Heart right ventricle (tissue), 16 donors: ENCODE measurements around the gene DUSP16. TPM values are rescaled to one million over a fixed set of nuclear protein-coding genes. Genes with fewer than 3 reads are reported as not detected.
A peak's percentile ranks its signal among the peaks of the same experiment; 100 is the strongest.

Experiments used
- ATAC-seq, 8 donors: fragments of 200-7000 bp; cut with Tn5 transposase; one replicate each; pipeline ENCODE4 v1.9.1; 2020; ENCODE audit warnings: mild to moderate bottlenecking in 8 of 8, moderate library complexity in 8 of 8, moderate number of reproducible peaks in 1 of 8
- DNase-seq, 2 donors: peaks; one replicate each; pipeline ENCODE4 v3.0.0-alpha.2; 2020
- H3K27ac ChIP-seq, 10 donors: fragments of 200-600 bp; sonication (generic) in 2 of 10; one replicate each; pipeline versions ENCODE4 v1.5.0 to v1.8.0; 2020 to 2022; ENCODE audit warnings: mild to moderate bottlenecking in 3 of 10
- H3K27me3 ChIP-seq, 7 donors: fragments of 200-600 bp; one replicate each; pipeline ENCODE4 v1.8.0; 2021 to 2022; ENCODE audit warnings: mild to moderate bottlenecking in 2 of 7
- H3K36me3 ChIP-seq, 9 donors: fragments of 200-600 bp; sonication (generic) in 1 of 9; one replicate each; pipeline versions ENCODE4 v1.5.0 to v1.8.0; 2020 to 2022; ENCODE audit warnings: mild to moderate bottlenecking in 2 of 9
- H3K4me1 ChIP-seq, 9 donors: fragments of 200-600 bp; sonication (generic) in 1 of 9; one replicate each; pipeline versions ENCODE4 v1.5.0 to v1.8.0; 2020 to 2022; ENCODE audit warnings: mild to moderate bottlenecking in 4 of 9
- H3K4me3 ChIP-seq, 10 donors: fragments of 200-600 bp; sonication (generic) in 2 of 10; one replicate each; pipeline versions ENCODE4 v1.5.0 to v1.8.0; 2020 to 2022; ENCODE audit warnings: mild to moderate bottlenecking in 7 of 10, moderate library complexity in 2 of 10
- H3K9me3 ChIP-seq, 11 donors: fragments of 200-600 bp in 10 of 11; sonication (generic) in 2 of 11; one replicate each; pipeline versions ENCODE4 v1.5.0 to v1.8.0; 2013 to 2022; ENCODE audit warnings: mild to moderate bottlenecking in 2 of 11, control low read depth in 1 of 11, moderate library complexity in 1 of 11
- WGBS, 2 donors: extraction: QIAGEN DNeasy Blood & Tissue Kit; methylation state at CpG; one replicate each; pipeline ENCODE4 v1.1.7; 2013; ENCODE audit warnings: inconsistent platforms in 1 of 2; 5-methylcytosine and 5-hydroxymethylcytosine counted together
- intact Hi-C, 10 donors: fragments of 100-400 bp; cut with DNase I; formaldehyde crosslinking; loops; one replicate each; pipeline versions ENCODE4 v1.11.1 to v1.14.2; 2022
- polyA plus RNA-seq, 2 donors: library from polyadenylated mRNA; stranded (reverse); fragments of 200-250 nt; gene quantifications; one replicate each; pipeline ENCODE4 v1.2.3, GENCODE V29; 2013
- total RNA-seq, 10 donors: library from RNA; stranded (reverse); fragmentation: NEBNext Ultra II Directional in 3 of 10; extraction: Animal tissue kit (Norgen Biotek cat#: 25700) in 3 of 10; gene quantifications; one replicate each; pipeline versions ENCODE4 v1.2.1 to v1.2.4, GENCODE V29; 2021 to 2023
- TF ChIP-seq, protein P1 (sequence below), 9 donors: fragments of 200-600 bp; sonication (generic) in 2 of 9; IDR thresholded peaks; one replicate each; pipeline versions ENCODE4 v1.5.0 to v1.8.0; 2021 to 2022; ENCODE audit warnings: antibody characterized with exemption in 9 of 9, mild to moderate bottlenecking in 5 of 9, moderate library complexity in 1 of 9
- donor health status: Arrhythmogenic right ventricular cardiomyopathy.
- donor health status: ischemic (EF 13 %, LVEDD 7.1; RV severe dilation, severe dysfunction).
- donor health status: healthy with polysubstance abuse.
- donor health status: DM: no; HTN: yes; CAD: no.
- donor health status: DM: no; HTN: no; CAD: no.
- donor health status: ischemic (EF 25% LVEDD 6.9; RV normal size, moderate dysfunction).
- donor health status: ischemic (EF 25% LVEDD 5.7; RV mildly dilated, moderate dysfunction).
- donor health status: healthy.
- donor health status: DM: yes; HTN: yes; CAD: no.
- donor health status: Ischemic cardiomyopathy.
- donor health status: ischemic (EF 35%, LVEDD 5.7; RV mildly dilated, moderate dysfunction).
- donor health status: nonischemic (EF 11% LVEDD 7.7; RV severe dilation, severe dysfunction).
- donor health status: DM: yes; HTN: yes; CAD: no.
- donor health status: PGD.
- donor health status: ischemic (EF 29% LVEDD 5.4; RV normal size, mild dysfunction).
- donor health status: nonischemic (EF 23%, LVEDD 6.1; RV moderate dilation, normal function).

DUSP16 gene
- total and polyA plus RNA-seq, 12 donors, result 2.6 to 21.7 (median 15.8) TPM

DNA sequence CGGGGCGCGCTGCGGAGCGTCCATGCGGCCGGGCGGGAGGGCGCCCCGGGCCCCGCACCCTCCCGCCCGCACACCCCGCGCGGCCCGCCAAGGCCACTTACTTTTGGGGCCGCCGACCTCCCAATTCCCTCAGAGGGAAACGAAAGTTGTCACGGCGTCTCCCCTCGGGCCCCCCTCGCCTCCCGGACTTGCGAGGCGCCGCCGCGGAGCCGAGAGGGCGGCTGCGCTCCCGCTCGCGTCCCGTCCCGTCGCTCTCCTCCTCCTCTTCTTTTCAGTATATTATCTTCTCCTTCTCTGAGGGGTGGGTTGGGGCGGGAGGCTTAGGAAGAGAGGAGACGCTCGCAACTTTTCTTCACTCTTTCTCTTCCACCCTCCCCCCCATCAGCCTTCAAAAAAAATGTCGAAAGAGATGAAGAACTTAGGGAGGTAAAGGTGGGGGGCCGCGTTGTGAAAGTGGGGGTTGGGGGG, 613 bp downstream of the DUSP16 start:
- Histone ChIP-seq H3K36me3 (no peaks in the 10 kb centered on the region), H3K27me3 (no peaks in the 10 kb centered on the region), H3K4me1 (peaks cover 0 to 52% (median 32%) of the 10 kb centered on the region in 9 donors), H3K9me3 (peaks cover 0 to 4% (median 0%) of the 10 kb centered on the region in 11 donors), H3K4me3 (peak overlapping the region; percentile 59 to 89 (median 75)), H3K27ac (peak overlapping the region; percentile 98 to 100 (median 100))
- 0% methylated on average over 19 to 44 of the region's 45 CpGs for WGBS, 2 donors
- intact Hi-C loops, result loop anchor here in 9 of 10 donors (1.0 to 10.0 kb wide), 14 partner anchors 49 to 480 kb away; partner anchors contain the start of genes CDKN1B (in 2 of the 9), CREBL2 (in 2 of the 9) and GPR19 (in 2 of the 9)
- peak in 3 of 8 donors; percentile 7 to 29 (median 17) for ATAC-seq
- TF ChIP-seq, protein P1, sequence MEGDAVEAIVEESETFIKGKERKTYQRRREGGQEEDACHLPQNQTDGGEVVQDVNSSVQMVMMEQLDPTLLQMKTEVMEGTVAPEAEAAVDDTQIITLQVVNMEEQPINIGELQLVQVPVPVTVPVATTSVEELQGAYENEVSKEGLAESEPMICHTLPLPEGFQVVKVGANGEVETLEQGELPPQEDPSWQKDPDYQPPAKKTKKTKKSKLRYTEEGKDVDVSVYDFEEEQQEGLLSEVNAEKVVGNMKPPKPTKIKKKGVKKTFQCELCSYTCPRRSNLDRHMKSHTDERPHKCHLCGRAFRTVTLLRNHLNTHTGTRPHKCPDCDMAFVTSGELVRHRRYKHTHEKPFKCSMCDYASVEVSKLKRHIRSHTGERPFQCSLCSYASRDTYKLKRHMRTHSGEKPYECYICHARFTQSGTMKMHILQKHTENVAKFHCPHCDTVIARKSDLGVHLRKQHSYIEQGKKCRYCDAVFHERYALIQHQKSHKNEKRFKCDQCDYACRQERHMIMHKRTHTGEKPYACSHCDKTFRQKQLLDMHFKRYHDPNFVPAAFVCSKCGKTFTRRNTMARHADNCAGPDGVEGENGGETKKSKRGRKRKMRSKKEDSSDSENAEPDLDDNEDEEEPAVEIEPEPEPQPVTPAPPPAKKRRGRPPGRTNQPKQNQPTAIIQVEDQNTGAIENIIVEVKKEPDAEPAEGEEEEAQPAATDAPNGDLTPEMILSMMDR (IDR thresholded peaks at IDR 0.05), result no peak
- DNase-seq, result peak; percentile 36 to 47

DNA sequence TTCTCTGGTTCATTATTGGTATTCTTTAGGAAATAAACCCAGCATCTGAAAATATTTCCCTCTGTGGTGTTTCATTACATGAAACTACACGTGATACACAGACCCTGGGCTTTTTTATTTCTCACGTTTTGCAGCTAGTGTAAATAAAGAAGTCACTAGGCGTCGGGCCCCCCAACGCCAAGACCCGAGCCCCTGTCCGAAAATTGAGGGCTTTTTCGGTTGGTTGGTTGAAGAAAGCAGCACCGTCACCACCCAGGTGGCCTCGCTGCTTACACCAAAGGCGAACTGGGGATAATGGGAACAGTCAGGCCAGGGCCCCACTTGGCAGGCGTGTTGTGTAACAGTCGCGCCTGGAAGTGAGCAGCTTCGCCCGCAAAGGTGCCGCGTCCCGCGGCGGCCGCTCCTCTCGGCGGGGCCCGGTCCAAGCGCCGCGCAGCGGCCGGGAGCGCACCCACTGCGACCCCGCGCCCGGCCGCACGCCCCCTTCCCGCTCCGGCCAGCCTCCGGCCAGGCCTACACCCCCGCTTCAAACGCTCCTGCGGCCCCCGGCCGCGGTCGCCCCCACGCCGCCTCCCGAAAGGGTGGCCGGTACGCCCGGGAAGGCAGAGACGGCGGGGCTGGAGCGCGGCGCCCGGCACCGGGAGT, 1.2 kb downstream of the DUSP16 start:
- Histone ChIP-seq H3K27me3 (no peaks in the 10 kb centered on the region), H3K9me3 (no peaks in the 10 kb centered on the region), H3K36me3 (no peaks in the 10 kb centered on the region), H3K27ac (peak overlapping the region; percentile 98 to 100 (median 100)), H3K4me3 (peak overlapping the region; percentile 59 to 89 (median 75)), H3K4me1 (peaks cover 0 to 53% (median 32%) of the 10 kb centered on the region in 9 donors)
- WGBS, 2 donors, result 0% methylated on average over 20 to 60 of the region's 60 CpGs
- DNase-seq (peak; percentile 67 to 74), ATAC-seq (peak; percentile 23 to 71 (median 38))
- intact Hi-C loops, result loop anchor here in 9 of 10 donors (1.0 to 10.0 kb wide), 15 partner anchors 50 to 479 kb away; partner anchors contain the start of genes GPR19 (in 3 of the 9), CDKN1B (in 2 of the 9) and CREBL2 (in 2 of the 9)
- TF ChIP-seq, protein P1 (IDR thresholded peaks at IDR 0.05), result peak in 4 of 9 donors; percentile 9 to 37 (median 26)

DNA sequence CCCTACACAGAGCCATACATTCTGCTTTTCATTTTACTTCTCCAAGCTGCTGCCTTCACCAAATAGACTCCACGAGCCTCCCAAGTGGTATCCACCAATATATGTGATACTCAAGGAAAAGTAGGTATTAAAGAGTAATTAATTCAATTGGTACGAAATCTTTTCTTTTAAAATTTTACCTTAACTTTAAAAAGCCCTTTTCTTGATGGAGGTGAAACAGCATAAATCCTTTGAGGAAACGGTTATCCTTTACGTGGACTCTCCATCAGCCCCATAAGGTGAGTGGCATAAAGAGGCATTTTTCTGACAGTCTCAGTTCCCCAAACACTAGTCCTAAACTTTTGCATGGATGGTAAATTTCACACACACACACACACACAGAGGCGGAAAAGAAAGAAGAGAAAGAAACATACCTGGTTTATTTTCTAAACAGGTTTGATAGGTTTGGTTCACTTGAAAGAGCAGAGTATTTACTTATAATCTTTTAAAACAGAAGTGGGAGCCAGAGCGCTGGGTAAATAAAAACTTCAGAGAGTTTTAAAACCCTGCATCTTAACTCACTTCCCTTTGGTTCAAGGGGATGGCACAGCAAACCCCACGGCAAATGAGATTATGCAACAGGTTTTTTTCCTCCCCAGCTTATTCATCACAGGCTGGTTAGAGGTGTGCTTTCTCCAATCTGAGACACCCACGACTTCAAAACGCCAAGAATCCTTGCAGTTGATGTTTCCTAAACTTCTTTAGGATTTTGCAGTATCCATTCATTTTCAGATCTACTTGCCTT, 1.9 kb downstream of the DUSP16 start:
- TF ChIP-seq, protein P1 (IDR thresholded peaks at IDR 0.05), result peak in 1 of 9 donors; percentile 4
- ATAC-seq, result peak in 5 of 8 donors; percentile 26 to 54 (median 45)
- peak overlapping the region; percentile 98 to 100 (median 100) for H3K27ac ChIP-seq
- no peaks in the 10 kb centered on the region for H3K36me3 ChIP-seq
- no peaks in the 10 kb centered on the region for H3K27me3 ChIP-seq
- 6 to 7% methylated on average over 9 of the region's 9 CpGs for WGBS, 2 donors
- no peaks in the 10 kb centered on the region for H3K9me3 ChIP-seq
- H3K4me3 ChIP-seq, result peak overlapping the region; percentile 59 to 89 (median 75)
- H3K4me1 ChIP-seq, result peaks cover 0 to 60% (median 34%) of the 10 kb centered on the region in 9 donors
- intact Hi-C loops, result loop anchor here in 8 of 10 donors (1.0 to 10.0 kb wide), 14 partner anchors 26 to 478 kb away; partner anchors contain the start of genes CDKN1B (in 2 of the 8), GPR19 (in 2 of the 8) and CREBL2 (in 1 of the 8)
- peak in 1 of 2 donors; percentile 40 for DNase-seq
